Kidney epithelial cell (primary cell): Measurements from ENCODE around the gene ADORA2A. TPM values are rescaled to one million over a fixed set of nuclear protein-coding genes. Genes with fewer than 3 reads are reported as not detected.

ENCODE experiments used
- DNase-seq: peaks from one replicate; pipeline ENCODE4 v3.0.0-alpha.2; 2010; ENCODE audit warnings: low read depth
- H3K27me3 ChIP-seq: 2 replicates; pipeline ENCODE4 v1.6.0; 2011; ENCODE audit warnings: low read length; ENCODE audit not compliant: control insufficient read depth, insufficient read depth
- H3K36me3 ChIP-seq: 2 replicates; pipeline ENCODE4 v1.5.1; 2011; ENCODE audit warnings: low read length; ENCODE audit not compliant: control insufficient read depth, insufficient read depth
- H3K4me3 ChIP-seq: 2 replicates; pipeline ENCODE4 v1.5.1; 2011; ENCODE audit warnings: low read depth, mild to moderate bottlenecking, control low read depth, low read length
- CTCF ChIP-seq: IDR thresholded peaks from 2 replicates; pipeline ENCODE4 v1.5.1; 2011; ENCODE audit warnings: mild to moderate bottlenecking, moderate library complexity, low read length, control low read depth, inconsistent platforms; ENCODE audit not compliant: insufficient read depth, poor library complexity, severe bottlenecking
- total RNA-seq: library from RNA; depleted of rRNA; stranded (reverse); fragments of >200 nt; gene quantifications from 2 replicates; pipeline ENCODE4 v1.2.3, GENCODE V29; 2015

The ADORA2A gene
- total RNA-seq, 1 donor from 2014 or later = 0.46 TPM

GRCh38 chr22:24429411-24430365 is 2.3 kb downstream of the ADORA2A start:
- no peak for DNase-seq
- H3K27me3 ChIP-seq = peaks cover 20% of the 10 kb centered on the region
- no peaks in the 10 kb centered on the region for H3K36me3 ChIP-seq
- H3K4me3 ChIP-seq = no peak overlapping the region
- no peak for TF ChIP-seq CTCF

DNA sequence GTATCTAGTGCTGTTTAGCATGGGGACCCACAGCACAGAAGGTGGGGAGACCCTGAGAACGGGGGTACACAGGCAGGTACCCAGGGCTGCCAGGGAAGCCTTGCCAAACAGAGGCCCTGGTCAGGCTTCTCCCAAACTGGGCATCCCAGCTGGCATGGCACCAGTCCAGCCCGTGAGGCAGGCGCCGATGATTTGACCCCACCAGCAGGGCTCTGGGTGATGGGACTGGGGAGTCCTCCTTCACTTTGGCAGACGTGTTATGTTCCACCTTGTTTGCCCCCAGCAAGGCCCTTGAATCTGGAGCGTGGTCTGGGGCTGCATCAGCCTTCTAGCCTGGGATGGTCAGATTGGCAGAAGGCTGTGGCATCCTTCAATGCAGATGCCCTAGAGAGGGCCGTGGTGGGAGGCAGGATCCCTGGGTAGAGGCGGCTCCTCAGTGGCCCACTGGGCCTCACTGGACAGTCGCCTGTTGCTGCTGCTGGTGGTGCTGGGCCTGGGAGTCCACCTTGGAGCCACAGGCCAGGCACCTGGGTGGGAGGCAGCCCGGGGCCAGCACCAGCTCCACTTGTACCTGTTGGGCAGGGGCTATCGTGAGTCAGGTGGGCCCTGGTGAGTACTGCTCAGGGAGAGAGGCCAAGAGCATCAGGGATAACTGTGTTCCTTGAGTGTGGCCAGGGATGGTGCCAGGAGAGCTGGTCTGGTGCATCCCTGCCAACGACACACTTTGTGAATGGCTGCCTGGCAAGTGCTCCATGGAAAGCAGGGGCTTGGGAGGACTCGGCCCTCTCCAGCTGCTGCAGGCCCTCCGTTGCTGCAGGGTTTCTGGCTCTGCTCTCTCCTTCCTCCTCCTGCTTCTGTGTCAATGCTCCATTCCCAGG is 3.3 kb downstream of the ADORA2A start:
- Histone ChIP-seq H3K27me3 (peaks cover 10% of the 10 kb centered on the region), H3K4me3 (no peak overlapping the region), H3K36me3 (no peaks in the 10 kb centered on the region)
- no peak for TF ChIP-seq CTCF
- DNase-seq = no peak

GRCh38 chr22:24431309-24432034 is 4.1 kb downstream of the ADORA2A start:
- no peak for TF ChIP-seq CTCF
- Histone ChIP-seq H3K36me3 (no peaks in the 10 kb centered on the region), H3K27me3 (peaks cover 3% of the 10 kb centered on the region), H3K4me3 (no peak overlapping the region)
- DNase-seq = no peak

- no peak for DNase-seq
- Histone ChIP-seq H3K36me3 (no peaks in the 10 kb centered on the region), H3K27me3 (no peaks in the 10 kb centered on the region), H3K4me3 (no peak overlapping the region)
- no peak for TF ChIP-seq CTCF
Observed at GRCh38 chr22:24432059-24432853, 4.9 kb downstream of the ADORA2A start.
